HT-29 (cell line): Measurements from ENCODE around the gene FARP1. TPM values are rescaled to one million over a fixed set of nuclear protein-coding genes. Genes with fewer than 3 reads are reported as not detected.
A peak's percentile ranks its signal among the peaks of the same experiment; 100 is the strongest.

ENCODE experiments used
- DNase-seq: peaks from one replicate; pipeline ENCODE4 v3.0.0-alpha.2; 2015; ENCODE audit warnings: low spot score
- total RNA-seq: library from RNA; depleted of rRNA; stranded (reverse); fragments of >200 nt; shearing (Covaris generic); gene quantifications from 2 replicates; pipeline ENCODE4 v1.2.3, GENCODE V29; 2014

The FARP1 gene
- total RNA-seq, 1 experiment from 2014 or later, result 49.0 TPM

GRCh38 chr13:98443800-98444325 is 301.0 kb downstream of the FARP1 start:
- DNase-seq, result no peak

- DNase-seq, result no peak
These were observed 301.5 kb downstream of the FARP1 start for GRCh38 chr13:98444381-98444780.

GRCh38 chr13:98445340-98446233 is 302.7 kb downstream of the FARP1 start:
- DNase-seq, result peak; percentile 94

GRCh38 chr13:98446234-98446621 is 303.3 kb downstream of the FARP1 start:
- DNase-seq, result no peak

- DNase-seq, result no peak
These were observed 304.2 kb downstream of the FARP1 start for GRCh38 chr13:98447130-98447529.

GRCh38 chr13:98447881-98448641 is 305.2 kb downstream of the FARP1 start:
- peak; percentile 76 for DNase-seq

- no peak for DNase-seq
These were observed 305.7 kb downstream of the FARP1 start for GRCh38 chr13:98448642-98448928.

- DNase-seq, result no peak
These were observed 306.4 kb downstream of the FARP1 start for GRCh38 chr13:98449273-98449672.

GRCh38 chr13:98450026-98450425 is 307.1 kb downstream of the FARP1 start:
- no peak for DNase-seq

GRCh38 chr13:98450539-98451111 is 307.7 kb downstream of the FARP1 start:
- DNase-seq, result no peak

- no peak for DNase-seq
These were observed 309.0 kb downstream of the FARP1 start for GRCh38 chr13:98451676-98452470.

- DNase-seq, result no peak
These were observed 310.3 kb downstream of the FARP1 start for GRCh38 chr13:98452851-98453843.

- no peak for DNase-seq
These were observed 311.5 kb downstream of the FARP1 start for GRCh38 chr13:98454389-98454881.

- DNase-seq, result no peak
These were observed 313.5 kb downstream of the FARP1 start for GRCh38 chr13:98456413-98456845.

GRCh38 chr13:98457053-98457452 is 314.2 kb downstream of the FARP1 start:
- no peak for DNase-seq

GRCh38 chr13:98458431-98458830 is 315.5 kb downstream of the FARP1 start:
- DNase-seq, result no peak

- DNase-seq, result no peak
These were observed 316.3 kb downstream of the FARP1 start for GRCh38 chr13:98459171-98459681.

GRCh38 chr13:98459721-98460370 is 317.0 kb downstream of the FARP1 start:
- DNase-seq, result no peak

- DNase-seq, result no peak
These were observed 317.6 kb downstream of the FARP1 start for GRCh38 chr13:98460516-98460915.
